NCI-H82 treated with DMSO at 0.1 percent for 48 hours (cell line): ENCODE measurements around the gene SAP30BP.

Source experiments
- DNase-seq: peaks from one replicate; lab custom pipeline; 2025; ENCODE audit not compliant: unreplicated experiment; lab: John Stamatoyannopoulos, UW

SAP30BP gene

GRCh38 chr17:75707079-75707571 lies 40.0 kb downstream of the SAP30BP start:
- no peak for DNase-seq

- DNase-seq = no peak
These were observed 45.3 kb downstream of the SAP30BP start for GRCh38 chr17:75712446-75712845.

GRCh38 chr17:75719732-75720131 lies 52.6 kb downstream of the SAP30BP start:
- DNase-seq = no peak

GRCh38 chr17:75720656-75721462 lies 53.7 kb downstream of the SAP30BP start, which contains the start of gene ITGB4:
TSS of gene ITGB4 (plus strand) at chr17:75721459. CDS start at chr17:75724704, 3,245 bp downstream.
- no peak for DNase-seq

GRCh38 chr17:75721463-75722011 lies 54.4 kb downstream of the SAP30BP start:
- no peak for DNase-seq

GRCh38 chr17:75722076-75722475 lies 54.9 kb downstream of the SAP30BP start:
- no peak for DNase-seq

GRCh38 chr17:75722542-75723095 lies 55.5 kb downstream of the SAP30BP start:
- DNase-seq = no peak

GRCh38 chr17:75723171-75723930 lies 56.2 kb downstream of the SAP30BP start:
- no peak for DNase-seq

- DNase-seq = no peak
These were observed 57.2 kb downstream of the SAP30BP start for GRCh38 chr17:75724016-75725003.

- no peak for DNase-seq
These were observed 58.4 kb downstream of the SAP30BP start for GRCh38 chr17:75725504-75725903.

- DNase-seq = no peak
These were observed 60.3 kb downstream of the SAP30BP start for GRCh38 chr17:75727391-75727790.

- DNase-seq = no peak
These were observed 62.2 kb downstream of the SAP30BP start for GRCh38 chr17:75729351-75729750.

GRCh38 chr17:75730065-75730464 lies 62.9 kb downstream of the SAP30BP start:
- no peak for DNase-seq

GRCh38 chr17:75731086-75731715 lies 64.1 kb downstream of the SAP30BP start:
- DNase-seq = no peak

GRCh38 chr17:75731716-75732498 lies 64.8 kb downstream of the SAP30BP start:
- no peak for DNase-seq

GRCh38 chr17:75733471-75733870 lies 66.3 kb downstream of the SAP30BP start:
- no peak for DNase-seq

- no peak for DNase-seq
These were observed 67.6 kb downstream of the SAP30BP start for GRCh38 chr17:75734674-75735294.

GRCh38 chr17:75736173-75736835 lies 69.2 kb downstream of the SAP30BP start:
- DNase-seq = no peak
